ENCODE measurements around the gene SERINC2. TPM values are rescaled to one million over a fixed set of nuclear protein-coding genes. Genes with fewer than 3 reads are reported as not detected.

SERINC2 gene
- total and polyA plus RNA-seq, 2 experiments from 2014 or later: 20.5 to 23.3 TPM

- no peaks in the 10 kb centered on the region for H3K9me3 Mint-ChIP-seq
- Histone ChIP-seq H3F3A (replicated peaks; ENCODE audit: low read depth) (no peaks in the 10 kb centered on the region), H3K79me2 (replicated peaks; ENCODE audit: insufficient read depth) (no peaks in the 10 kb centered on the region), H3K4me1 (ENCODE audit: insufficient read depth) (peaks cover 3% of the 10 kb centered on the region; the same call in 1 of the 2 replicates), H3K9me2 (ENCODE audit: insufficient read depth) (no peaks in the 10 kb centered on the region), H3K4me2 (no peak overlapping the region), H4K20me1 (replicated peaks; ENCODE audit: insufficient read depth) (no peaks in the 10 kb centered on the region; the same call in 1 of the 2 replicates), H2AFZ (no peak overlapping the region), H3K27me3 (ENCODE audit: insufficient read depth) (no peaks in the 10 kb centered on the region), H3K27ac (ENCODE audit: low read depth) (no peak overlapping the region), H3K36me3 (ENCODE audit: insufficient read depth) (no peaks in the 10 kb centered on the region), H3K4me3 (no peak overlapping the region)
- DNase-seq (ENCODE audit: low spot score): no peak
- no peak for ATAC-seq
- H3K27me3 Mint-ChIP-seq (ENCODE audit: insufficient read depth, low read depth, poor library complexity): peaks cover 3% of the 10 kb centered on the region
- no peaks in the 10 kb centered on the region for H3K36me3 Mint-ChIP-seq (ENCODE audit: low read depth)
- TF ChIP-seq ZNF114 (CRISPR knock-in tag; IDR thresholded peaks at IDR 0.05): no peak
- no peak for TF ChIP-seq CREB1 (CRISPR knock-in tag; IDR thresholded peaks at IDR 0.05; ENCODE audit: low read depth)
- no peak for TF ChIP-seq EZH2phosphoT487 (IDR thresholded peaks at IDR 0.05; ENCODE audit: unreplicated experiment)
- no peak for TF ChIP-seq ETS1 (IDR thresholded peaks at IDR 0.05)
- no peak for TF ChIP-seq POLR2AphosphoS5 (IDR thresholded peaks at IDR 0.05; ENCODE audit: low read depth)
- H3K27ac Mint-ChIP-seq: no peak overlapping the region
- H3K4me1 Mint-ChIP-seq: peaks cover 9% of the 10 kb centered on the region
- H3K4me3 Mint-ChIP-seq: no peak overlapping the region
These were observed 12.6 kb upstream of the SERINC2 start for GRCh38 chr1:31400393-31400792.

- H3K36me3 ChIP-seq (ENCODE audit: insufficient read depth): no peaks in the 10 kb centered on the region
- no peak for ATAC-seq
- Mint-ChIP-seq H3K27me3 (ENCODE audit: insufficient read depth, low read depth, poor library complexity) (no peaks in the 10 kb centered on the region), H3K4me3 (no peak overlapping the region), H3K4me1 (peaks cover 9% of the 10 kb centered on the region), H3K9me3 (no peaks in the 10 kb centered on the region), H3K36me3 (ENCODE audit: low read depth) (no peaks in the 10 kb centered on the region), H3K27ac (no peak overlapping the region)
- no peak overlapping the region for H3K4me3 ChIP-seq
- peaks cover 3% of the 10 kb centered on the region; the same call in 1 of the 2 replicates for H3K4me1 ChIP-seq (ENCODE audit: insufficient read depth)
- H4K20me1 ChIP-seq (replicated peaks; ENCODE audit: insufficient read depth): no peaks in the 10 kb centered on the region
- no peaks in the 10 kb centered on the region for H3K79me2 ChIP-seq (replicated peaks; ENCODE audit: insufficient read depth)
- no peak overlapping the region for H3K4me2 ChIP-seq
- H3K9me2 ChIP-seq (ENCODE audit: insufficient read depth): no peaks in the 10 kb centered on the region
- H3K27me3 ChIP-seq (ENCODE audit: insufficient read depth): no peaks in the 10 kb centered on the region
- H3F3A ChIP-seq (replicated peaks; ENCODE audit: low read depth): no peaks in the 10 kb centered on the region
- H3K27ac ChIP-seq (ENCODE audit: low read depth): no peak overlapping the region
- DNase-seq (ENCODE audit: low spot score): no peak
- no peak overlapping the region for H2AFZ ChIP-seq
- TF ChIP-seq ETS1 (IDR thresholded peaks at IDR 0.05) (no peak), POLR2AphosphoS5 (IDR thresholded peaks at IDR 0.05; ENCODE audit: low read depth) (no peak), REST (IDR thresholded peaks at IDR 0.05; ENCODE audit: unreplicated experiment) (no peak), CTCF (conservative IDR thresholded peaks at IDR 0.05; ENCODE audit: low read depth in 2 of 2) (no peak), EZH2 (IDR thresholded peaks at IDR 0.05; ENCODE audit: low read depth, unreplicated experiment) (no peak)
These were observed 11.8 kb upstream of the SERINC2 start for GRCh38 chr1:31401241-31401640.

Data from GM23338 (cell line).